HG03354 (cell line): ENCODE results near the gene ABLIM3.

Experiments used
- ATAC-seq: cut with Tn5 transposase; IDR thresholded peaks from one replicate; pipeline ENCODE4 v1.9.1; 2021; ENCODE audit warnings: mild to moderate bottlenecking; ENCODE audit not compliant: unreplicated experiment, poor library complexity, severe bottlenecking

ABLIM3 gene

GRCh38 chr5:149130121-149130914 lies 11.0 kb upstream of the ABLIM3 start:
- no peak for ATAC-seq

GRCh38 chr5:149132474-149132873 lies 8.8 kb upstream of the ABLIM3 start:
- ATAC-seq = no peak

- ATAC-seq = no peak
These were observed 7.2 kb upstream of the ABLIM3 start for GRCh38 chr5:149133795-149134777.

GRCh38 chr5:149134778-149135500 lies 6.4 kb upstream of the ABLIM3 start:
- ATAC-seq = no peak

- ATAC-seq = no peak
These were observed 5.6 kb upstream of the ABLIM3 start for GRCh38 chr5:149135536-149136201.

GRCh38 chr5:149138182-149138923 lies 2.9 kb upstream of the ABLIM3 start:
- ATAC-seq = no peak

GRCh38 chr5:149140197-149141002 lies 893 bp upstream of the ABLIM3 start:
- no peak for ATAC-seq

GRCh38 chr5:149141957-149142851 lies 911 bp downstream of the ABLIM3 start:
- peak; percentile 5 for ATAC-seq

GRCh38 chr5:149143470-149143869 lies 2.2 kb downstream of the ABLIM3 start:
- no peak for ATAC-seq

GRCh38 chr5:149144637-149145036 lies 3.3 kb downstream of the ABLIM3 start:
- no peak for ATAC-seq

GRCh38 chr5:149145138-149145537 lies 3.8 kb downstream of the ABLIM3 start:
- no peak for ATAC-seq

- no peak for ATAC-seq
These were observed 6.4 kb downstream of the ABLIM3 start for GRCh38 chr5:149147676-149148075.

- no peak for ATAC-seq
These were observed 8.6 kb downstream of the ABLIM3 start for GRCh38 chr5:149149942-149150341.

GRCh38 chr5:149150457-149150856 lies 9.2 kb downstream of the ABLIM3 start:
- no peak for ATAC-seq

GRCh38 chr5:149151717-149152116 lies 10.4 kb downstream of the ABLIM3 start:
- ATAC-seq = no peak

- ATAC-seq = peak; percentile 44
These were observed 11.0 kb downstream of the ABLIM3 start for GRCh38 chr5:149152317-149152746.

GRCh38 chr5:149153193-149153750 lies 12.0 kb downstream of the ABLIM3 start:
- ATAC-seq = no peak
